Measurements from ENCODE around the gene ATP1A4. TPM values are rescaled to one million over a fixed set of nuclear protein-coding genes. Genes with fewer than 3 reads are reported as not detected.

ATP1A4 gene
- total and polyA plus RNA-seq, 9 of the 15 experiments (the other 6 are each of a cell fraction or from before 2014, with no cell fraction given): 0.07 TPM; not detected in 8

- intact Hi-C loops (cut with micrococcal nuclease) (no loop called here), in situ Hi-C loops (cut with MboI) (no loop called here)
- FAIRE-seq (peak; percentile 40), ATAC-seq (no peak), DNase-seq (ENCODE audit: extremely low read depth in 1 of 4, low spot score in 3 of 4) (no peak)
- no peak overlapping the region for H2AFZ ChIP-seq (ENCODE audit: low read depth, low read length)
- ChIA-PET POLR2A (interaction anchor here (0.9 to 1.6 kb wide), 3 partner anchors 9 to 18 kb away, joined by 3 to 6 read pairs (median 3); no protein-coding TSS in a partner anchor), CTCF (ENCODE audit: low intra/inter-chr PET ratio) (no interaction called here)
- 92% methylated on average over 2 of the region's 2 CpGs for WGBS (ENCODE audit: insufficient coverage, low coverage, missing lambda C conversion rate)
- H3K79me2 ChIP-seq (ENCODE audit: control insufficient read depth, insufficient read depth, low read length): no peaks in the 10 kb centered on the region
- H3K9me1 ChIP-seq (ENCODE audit: control insufficient read depth, insufficient read depth, low read length): no peaks in the 10 kb centered on the region
- H3K36me3 ChIP-seq (ENCODE audit: control insufficient read depth, insufficient read depth, low read length): peaks cover 97% of the 10 kb centered on the region
- H3K4me2 ChIP-seq (ENCODE audit: insufficient read depth, low read length): no peak overlapping the region
- no peaks in the 10 kb centered on the region for H3K4me1 ChIP-seq (replicated peaks in 1 of 2; ENCODE audit: control insufficient read depth in 2 of 2, insufficient read depth in 2 of 2, low read length in 2 of 2)
- no peak overlapping the region for H3K27ac ChIP-seq (ENCODE audit: extremely low read depth, low read depth, low read length)
- H3K4me3 ChIP-seq: no peak overlapping the region
- BruUV-seq (replicated peaks): no TSS peak
- no peak overlapping the region for H3K9ac ChIP-seq (ENCODE audit: insufficient read depth in 1 of 2, low read depth in 2 of 2, low read length in 2 of 2)
- no peak for TF ChIP-seq ZNF217 (CRISPR knock-in tag; IDR thresholded peaks at IDR 0.05)
- no peak for TF ChIP-seq CBFA2T2 (conservative IDR thresholded peaks at IDR 0.05)
- TF ChIP-seq ETV6 (IDR thresholded peaks at IDR 0.05; ENCODE audit: borderline replicate concordance in 1 of 2, low read depth in 2 of 2, low read length in 1 of 2): no peak
- no peak for TF ChIP-seq ETV6 (CRISPR knock-in tag; IDR thresholded peaks at IDR 0.05; ENCODE audit: borderline replicate concordance)
- no peak for TF ChIP-seq ZNF134 (CRISPR knock-in tag; conservative IDR thresholded peaks at IDR 0.05)
- no peak for TF ChIP-seq POLR3G (IDR thresholded peaks at IDR 0.05; ENCODE audit: extremely low read depth, insufficient read length, insufficient replicate concordance)
- TF ChIP-seq ZNF717 (CRISPR knock-in tag; IDR thresholded peaks at IDR 0.05): no peak
- TF ChIP-seq ZNF77 (CRISPR knock-in tag; IDR thresholded peaks at IDR 0.05): no peak
- no peak for TF ChIP-seq CCNT2 (IDR thresholded peaks at IDR 0.05; ENCODE audit: borderline replicate concordance, extremely low read depth, insufficient read length, low read depth, low read length)
- no peak for TF ChIP-seq E2F3 (CRISPR knock-in tag; IDR thresholded peaks at IDR 0.05)
- no peak for TF ChIP-seq ELK3 (CRISPR knock-in tag; IDR thresholded peaks at IDR 0.05)
- TF ChIP-seq NR2F6 (CRISPR knock-in tag; IDR thresholded peaks at IDR 0.05): no peak
- no peaks in the 10 kb centered on the region for H4K20me1 ChIP-seq (replicated peaks; ENCODE audit: control insufficient read depth, insufficient read depth, low read length)
- no peaks in the 10 kb centered on the region for H3K27me3 ChIP-seq (ENCODE audit: control insufficient read depth in 2 of 2, insufficient read depth in 2 of 2, low read length in 2 of 2)
- H3K9me3 ChIP-seq (replicated peaks; ENCODE audit: control insufficient read depth, insufficient read depth, low read depth, low read length): no peaks in the 10 kb centered on the region
Observed at GRCh38 chr1:160226623-160227022, 75.2 kb downstream of the ATP1A4 start.

All from K562 (cell line).